KMS-11 (cell line): ENCODE results near the gene SPTB.
A peak's percentile ranks its signal among the peaks of the same experiment; 100 is the strongest.

Experiments
- H2AFZ ChIP-seq: fragments of 200-600 bp; sonication (generic); 2 replicates; pipeline ENCODE4 v1.6.1; 2016; ENCODE audit warnings: antibody characterized with exemption, mixed run types, low read depth
- H3K27ac ChIP-seq: fragments of 200-600 bp; sonication (generic); 2 replicates; pipeline ENCODE4 v1.6.1; 2016; ENCODE audit warnings: mild to moderate bottlenecking, mixed run types
- H3K27me3 ChIP-seq: fragments of 200-600 bp; sonication (generic); 2 replicates; pipeline ENCODE4 v1.6.1; 2017; ENCODE audit warnings: mild to moderate bottlenecking, low read depth, mixed run types, moderate library complexity; ENCODE audit not compliant: insufficient read depth
- H3K36me3 ChIP-seq: fragments of 200-600 bp; sonication (generic); 2 replicates; pipeline ENCODE4 v1.6.1; 2017; ENCODE audit warnings: mild to moderate bottlenecking, mixed run types; ENCODE audit not compliant: insufficient read depth
- H3K4me1 ChIP-seq: fragments of 200-600 bp; sonication (generic); 2 replicates; pipeline ENCODE4 v1.6.1; 2016; ENCODE audit warnings: mild to moderate bottlenecking, low read depth, mixed run types; ENCODE audit not compliant: poor library complexity, severe bottlenecking
- H3K4me2 ChIP-seq: fragments of 200-600 bp; sonication (generic); 2 replicates; pipeline ENCODE4 v1.7.0; 2016; ENCODE audit warnings: mild to moderate bottlenecking, mixed run types
- H3K4me3 ChIP-seq: fragments of 200-600 bp; sonication (generic); IDR thresholded peaks from 2 replicates; pipeline ENCODE4 v1.6.1; 2017; ENCODE audit warnings: low read depth, low read length, mixed read lengths; ENCODE audit not compliant: insufficient read depth
- H3K79me2 ChIP-seq: fragments of 200-600 bp; sonication (generic); 2 replicates; pipeline ENCODE4 v1.6.1; 2016; ENCODE audit warnings: low read depth, mixed run types; ENCODE audit not compliant: insufficient read depth
- H3K9ac ChIP-seq: fragments of 200-600 bp; sonication (generic); 2 replicates; pipeline ENCODE4 v1.6.1; 2016; ENCODE audit warnings: mild to moderate bottlenecking, mixed run types
- H4K20me1 ChIP-seq: fragments of 200-600 bp; sonication (generic); 2 replicates; pipeline ENCODE4 v1.6.1; 2016; ENCODE audit warnings: mild to moderate bottlenecking, mixed run types; ENCODE audit not compliant: insufficient read depth
- TF ChIP-seq, protein P1 (sequence below): fragments of 200-600 bp; sonication (generic); conservative IDR thresholded peaks from 2 replicates; pipeline ENCODE4 v1.6.1; 2017; ENCODE audit warnings: low read depth, mild to moderate bottlenecking, antibody characterized with exemption, low read length, moderate library complexity, mixed read lengths

Gene SPTB

DNA sequence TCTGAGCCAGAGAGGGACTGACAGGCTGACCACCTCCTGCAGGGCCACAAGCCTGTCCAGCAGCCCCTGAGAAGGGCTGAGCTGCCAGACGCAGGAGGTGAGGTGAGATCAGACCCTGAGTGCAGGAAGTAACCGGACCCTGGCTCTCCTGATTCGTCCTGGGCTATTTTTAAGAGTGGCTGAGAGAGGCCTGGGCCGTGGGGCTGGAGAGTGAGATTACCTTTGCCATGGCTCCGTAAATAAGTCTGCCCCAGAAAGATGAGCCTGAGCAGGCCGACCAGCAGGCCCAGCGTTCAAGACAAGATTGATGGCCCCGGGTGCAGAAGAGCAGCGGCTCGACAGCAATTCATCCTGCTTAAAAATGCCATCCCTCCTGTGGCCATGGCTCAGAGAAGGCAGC is 54.2 kb downstream of the SPTB start:
- H3K27me3 ChIP-seq, result no peaks in the 10 kb centered on the region

DNA sequence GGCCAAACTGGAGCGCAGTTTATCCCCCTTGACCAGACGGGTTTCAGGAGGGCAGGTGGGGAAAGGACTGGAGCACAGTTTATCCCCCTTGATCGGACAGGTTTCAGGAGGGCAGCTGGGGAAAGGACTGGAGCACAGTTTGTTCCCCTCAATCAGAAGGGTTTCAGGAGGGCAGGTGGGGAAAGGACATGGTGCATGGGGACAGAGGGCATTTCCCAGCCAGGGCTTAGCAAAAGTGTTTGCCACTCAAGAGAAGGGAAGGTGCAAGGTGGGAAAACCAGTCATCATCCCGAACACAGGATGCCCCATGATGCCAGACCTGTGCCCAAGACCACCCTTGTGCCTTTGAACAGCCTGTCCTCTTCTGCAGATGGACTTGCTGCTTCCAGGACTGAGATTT is 54.7 kb downstream of the SPTB start:
- Histone ChIP-seq H3K27me3 (no peaks in the 10 kb centered on the region), H3K9ac (no peak overlapping the region), H3K36me3 (no peaks in the 10 kb centered on the region), H3K4me1 (no peaks in the 10 kb centered on the region), H3K79me2 (no peaks in the 10 kb centered on the region), H3K4me3 (no peak overlapping the region), H3K27ac (no peak overlapping the region), H4K20me1 (no peaks in the 10 kb centered on the region), H3K4me2 (no peak overlapping the region), H2AFZ (no peak overlapping the region)
- TF ChIP-seq, protein P1, sequence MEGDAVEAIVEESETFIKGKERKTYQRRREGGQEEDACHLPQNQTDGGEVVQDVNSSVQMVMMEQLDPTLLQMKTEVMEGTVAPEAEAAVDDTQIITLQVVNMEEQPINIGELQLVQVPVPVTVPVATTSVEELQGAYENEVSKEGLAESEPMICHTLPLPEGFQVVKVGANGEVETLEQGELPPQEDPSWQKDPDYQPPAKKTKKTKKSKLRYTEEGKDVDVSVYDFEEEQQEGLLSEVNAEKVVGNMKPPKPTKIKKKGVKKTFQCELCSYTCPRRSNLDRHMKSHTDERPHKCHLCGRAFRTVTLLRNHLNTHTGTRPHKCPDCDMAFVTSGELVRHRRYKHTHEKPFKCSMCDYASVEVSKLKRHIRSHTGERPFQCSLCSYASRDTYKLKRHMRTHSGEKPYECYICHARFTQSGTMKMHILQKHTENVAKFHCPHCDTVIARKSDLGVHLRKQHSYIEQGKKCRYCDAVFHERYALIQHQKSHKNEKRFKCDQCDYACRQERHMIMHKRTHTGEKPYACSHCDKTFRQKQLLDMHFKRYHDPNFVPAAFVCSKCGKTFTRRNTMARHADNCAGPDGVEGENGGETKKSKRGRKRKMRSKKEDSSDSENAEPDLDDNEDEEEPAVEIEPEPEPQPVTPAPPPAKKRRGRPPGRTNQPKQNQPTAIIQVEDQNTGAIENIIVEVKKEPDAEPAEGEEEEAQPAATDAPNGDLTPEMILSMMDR, result no peak

More for the DNA sequence above, 54.2 kb downstream of the SPTB start:
- H3K4me2 ChIP-seq, result no peak overlapping the region
- no peak overlapping the region for H3K4me3 ChIP-seq
- H3K9ac ChIP-seq, result no peak overlapping the region
- H3K79me2 ChIP-seq, result no peaks in the 10 kb centered on the region
- H3K4me1 ChIP-seq, result no peaks in the 10 kb centered on the region
- H3K27ac ChIP-seq, result no peak overlapping the region
- TF ChIP-seq, protein P1, result no peak
- H3K36me3 ChIP-seq, result no peaks in the 10 kb centered on the region
- no peaks in the 10 kb centered on the region for H4K20me1 ChIP-seq
- H2AFZ ChIP-seq, result no peak overlapping the region

DNA sequence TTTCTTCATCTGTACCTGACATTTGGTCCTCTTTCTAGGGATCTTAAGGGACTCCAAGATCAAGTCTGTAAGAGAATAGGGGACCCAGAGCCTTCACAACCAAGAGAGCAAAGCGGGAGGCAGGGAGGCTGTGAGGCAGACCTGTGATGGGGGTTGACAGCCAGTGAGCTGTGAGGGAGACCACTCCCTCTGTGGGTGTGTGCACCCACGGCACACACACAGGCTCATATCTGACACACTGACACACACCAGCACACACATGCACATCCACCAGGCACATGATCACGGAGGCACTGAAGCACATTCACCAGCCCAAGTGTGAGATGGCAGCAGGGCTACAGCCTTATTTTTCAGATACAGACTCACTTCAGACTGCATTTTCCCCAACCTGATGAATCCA is 55.2 kb downstream of the SPTB start:
- Histone ChIP-seq H3K4me2 (no peak overlapping the region), H3K4me1 (no peaks in the 10 kb centered on the region), H3K27me3 (no peaks in the 10 kb centered on the region), H4K20me1 (no peaks in the 10 kb centered on the region), H3K79me2 (no peaks in the 10 kb centered on the region), H3K27ac (no peak overlapping the region), H2AFZ (no peak overlapping the region), H3K4me3 (no peak overlapping the region), H3K36me3 (no peaks in the 10 kb centered on the region), H3K9ac (no peak overlapping the region)
- TF ChIP-seq, protein P1, result no peak

DNA sequence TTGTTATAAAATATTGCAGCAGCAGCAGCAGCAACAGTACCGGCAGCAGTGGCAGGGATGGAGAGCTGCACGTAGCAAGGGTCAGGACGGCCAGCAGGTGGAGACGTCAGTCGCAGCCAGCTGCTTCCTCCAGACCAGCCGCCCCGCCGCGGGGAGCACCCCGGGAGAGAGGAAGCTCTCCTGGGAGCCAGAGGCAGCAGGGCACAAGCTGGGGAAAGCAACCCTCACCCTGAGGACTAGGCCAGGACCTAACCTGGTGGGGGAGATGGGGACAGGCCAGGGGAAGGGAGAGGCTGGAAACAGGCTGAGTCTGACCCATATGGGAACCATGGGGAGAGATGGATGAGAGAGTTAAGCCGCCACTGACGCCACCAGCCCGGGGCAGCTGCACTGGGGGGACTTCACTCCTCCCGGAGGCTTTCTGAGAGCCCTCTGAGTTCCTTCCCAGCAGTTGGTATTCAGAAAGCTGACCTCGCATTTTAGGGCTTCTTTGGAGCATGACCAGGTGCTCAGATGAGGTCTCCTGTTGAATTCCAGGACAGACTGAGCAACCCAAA is 56.3 kb downstream of the SPTB start:
- no peaks in the 10 kb centered on the region for H4K20me1 ChIP-seq
- no peaks in the 10 kb centered on the region for H3K79me2 ChIP-seq
- no peaks in the 10 kb centered on the region for H3K27me3 ChIP-seq
- peak overlapping the region; percentile 73; the same call in 1 of the 2 replicates for H2AFZ ChIP-seq
- TF ChIP-seq, protein P1, result peak; percentile 54; the same call in 1 of the 2 replicates
- H3K4me2 ChIP-seq, result peak overlapping the region; percentile 51
- H3K4me3 ChIP-seq, result no peak overlapping the region
- no peaks in the 10 kb centered on the region for H3K36me3 ChIP-seq
- no peak overlapping the region for H3K9ac ChIP-seq
- no peak overlapping the region for H3K27ac ChIP-seq
- H3K4me1 ChIP-seq, result no peaks in the 10 kb centered on the region
